ENCODE measurements around the gene ACACB. TPM values are rescaled to one million over a fixed set of nuclear protein-coding genes. Genes with fewer than 3 reads are reported as not detected.

Gene ACACB
- total RNA-seq, 1 donor from 2014 or later = 4.4 TPM

DNA sequence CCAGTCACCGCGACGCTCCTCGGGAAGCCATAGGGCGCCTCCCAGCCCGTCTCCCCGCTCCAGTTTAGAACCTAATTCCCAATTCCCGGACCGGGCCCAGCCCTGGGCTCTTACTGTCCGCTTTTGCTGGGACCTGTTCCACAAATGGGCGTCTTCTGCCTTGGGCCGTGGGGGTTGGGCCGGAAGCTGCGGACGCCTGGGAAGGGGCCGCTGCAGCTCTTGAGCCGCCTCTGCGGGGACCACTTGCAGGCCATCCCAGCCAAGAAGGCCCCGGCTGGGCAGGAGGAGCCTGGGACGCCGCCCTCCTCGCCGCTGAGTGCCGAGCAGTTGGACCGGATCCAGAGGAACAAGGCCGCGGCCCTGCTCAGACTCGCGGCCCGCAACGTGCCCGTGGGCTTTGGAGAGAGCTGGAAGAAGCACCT, 18.2 kb upstream of the ACACB start:
- peaks cover 16% of the 10 kb centered on the region for H3K36me3 Mint-ChIP-seq (ENCODE audit: unreplicated experiment)
- peak overlapping the region; percentile 94 for H3K4me3 Mint-ChIP-seq (ENCODE audit: unreplicated experiment)
- H3K9me3 Mint-ChIP-seq (ENCODE audit: unreplicated experiment) = no peaks in the 10 kb centered on the region
- TF ChIP-seq, protein P1, sequence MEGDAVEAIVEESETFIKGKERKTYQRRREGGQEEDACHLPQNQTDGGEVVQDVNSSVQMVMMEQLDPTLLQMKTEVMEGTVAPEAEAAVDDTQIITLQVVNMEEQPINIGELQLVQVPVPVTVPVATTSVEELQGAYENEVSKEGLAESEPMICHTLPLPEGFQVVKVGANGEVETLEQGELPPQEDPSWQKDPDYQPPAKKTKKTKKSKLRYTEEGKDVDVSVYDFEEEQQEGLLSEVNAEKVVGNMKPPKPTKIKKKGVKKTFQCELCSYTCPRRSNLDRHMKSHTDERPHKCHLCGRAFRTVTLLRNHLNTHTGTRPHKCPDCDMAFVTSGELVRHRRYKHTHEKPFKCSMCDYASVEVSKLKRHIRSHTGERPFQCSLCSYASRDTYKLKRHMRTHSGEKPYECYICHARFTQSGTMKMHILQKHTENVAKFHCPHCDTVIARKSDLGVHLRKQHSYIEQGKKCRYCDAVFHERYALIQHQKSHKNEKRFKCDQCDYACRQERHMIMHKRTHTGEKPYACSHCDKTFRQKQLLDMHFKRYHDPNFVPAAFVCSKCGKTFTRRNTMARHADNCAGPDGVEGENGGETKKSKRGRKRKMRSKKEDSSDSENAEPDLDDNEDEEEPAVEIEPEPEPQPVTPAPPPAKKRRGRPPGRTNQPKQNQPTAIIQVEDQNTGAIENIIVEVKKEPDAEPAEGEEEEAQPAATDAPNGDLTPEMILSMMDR (IDR thresholded peaks at IDR 0.05) = no peak
- H3K27me3 Mint-ChIP-seq (ENCODE audit: unreplicated experiment) = no peaks in the 10 kb centered on the region
- DNase-seq (ENCODE audit: extremely low spot score, unreplicated experiment) = peak; percentile 90
- H3K4me1 Mint-ChIP-seq (ENCODE audit: unreplicated experiment) = peaks cover 25% of the 10 kb centered on the region
- H3K27ac Mint-ChIP-seq (ENCODE audit: unreplicated experiment) = peak overlapping the region; percentile 90

DNA sequence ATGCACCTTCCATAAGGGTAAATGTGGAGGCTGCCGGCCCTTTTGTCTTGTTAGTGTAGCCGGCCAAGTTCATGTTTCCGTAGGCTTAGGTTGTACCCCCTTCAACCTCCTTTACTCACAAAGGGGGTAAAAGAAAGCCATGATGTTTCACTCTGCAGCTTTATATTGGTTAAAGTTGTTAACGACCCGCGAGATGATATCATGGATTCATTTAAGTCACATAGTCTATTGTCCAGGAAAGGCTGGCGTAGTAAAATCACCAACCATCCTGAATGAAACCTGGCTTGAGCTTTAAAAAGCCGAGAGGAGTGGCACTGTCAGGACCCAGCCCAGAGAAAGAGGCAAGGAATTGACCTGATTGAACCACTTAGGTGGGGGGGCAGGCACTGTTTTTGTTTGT, 17.7 kb upstream of the ACACB start:
- peak overlapping the region; percentile 94 for H3K4me3 Mint-ChIP-seq (ENCODE audit: unreplicated experiment)
- TF ChIP-seq, protein P1 (IDR thresholded peaks at IDR 0.05) = no peak
- H3K36me3 Mint-ChIP-seq (ENCODE audit: unreplicated experiment) = peaks cover 20% of the 10 kb centered on the region
- H3K4me1 Mint-ChIP-seq (ENCODE audit: unreplicated experiment) = peaks cover 24% of the 10 kb centered on the region
- no peaks in the 10 kb centered on the region for H3K27me3 Mint-ChIP-seq (ENCODE audit: unreplicated experiment)
- H3K9me3 Mint-ChIP-seq (ENCODE audit: unreplicated experiment) = no peaks in the 10 kb centered on the region
- peak overlapping the region; percentile 90 for H3K27ac Mint-ChIP-seq (ENCODE audit: unreplicated experiment)
- DNase-seq (ENCODE audit: extremely low spot score, unreplicated experiment) = no peak

DNA sequence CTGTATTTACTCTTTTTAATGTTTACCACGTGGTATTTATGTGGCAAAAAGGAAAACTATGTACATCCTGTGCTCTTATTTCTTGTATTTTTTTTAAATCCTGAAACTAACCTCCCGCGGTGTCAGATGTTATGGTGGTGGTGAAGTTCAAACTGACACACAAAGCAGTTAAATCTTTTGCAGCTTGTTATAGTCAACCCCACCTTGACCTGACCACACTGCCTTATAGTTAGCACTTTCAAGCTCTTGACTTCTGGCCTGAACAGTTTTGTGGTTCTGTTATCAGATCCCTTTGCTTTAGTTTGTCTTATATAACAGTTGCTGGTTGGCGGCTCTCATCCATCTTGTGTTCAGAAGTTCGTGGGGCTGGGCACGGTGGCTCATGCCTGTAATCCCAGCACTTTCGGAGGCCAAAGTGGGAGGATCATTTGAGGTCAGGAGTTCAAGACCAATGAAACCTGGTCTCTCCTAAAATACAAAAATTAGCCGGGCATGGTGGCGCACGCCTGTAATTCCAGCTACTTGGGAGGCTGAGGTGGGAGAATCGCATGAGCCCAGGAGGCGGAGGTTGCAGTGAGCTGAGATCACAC, 16.9 kb upstream of the ACACB start:
- no peak overlapping the region for H3K27ac Mint-ChIP-seq (ENCODE audit: unreplicated experiment)
- TF ChIP-seq, protein P1 (IDR thresholded peaks at IDR 0.05) = no peak
- H3K27me3 Mint-ChIP-seq (ENCODE audit: unreplicated experiment) = no peaks in the 10 kb centered on the region
- no peak for DNase-seq (ENCODE audit: extremely low spot score, unreplicated experiment)
- no peaks in the 10 kb centered on the region for H3K9me3 Mint-ChIP-seq (ENCODE audit: unreplicated experiment)
- H3K4me3 Mint-ChIP-seq (ENCODE audit: unreplicated experiment) = peak overlapping the region; percentile 94
- H3K4me1 Mint-ChIP-seq (ENCODE audit: unreplicated experiment) = peaks cover 24% of the 10 kb centered on the region
- peaks cover 24% of the 10 kb centered on the region for H3K36me3 Mint-ChIP-seq (ENCODE audit: unreplicated experiment)

DNA sequence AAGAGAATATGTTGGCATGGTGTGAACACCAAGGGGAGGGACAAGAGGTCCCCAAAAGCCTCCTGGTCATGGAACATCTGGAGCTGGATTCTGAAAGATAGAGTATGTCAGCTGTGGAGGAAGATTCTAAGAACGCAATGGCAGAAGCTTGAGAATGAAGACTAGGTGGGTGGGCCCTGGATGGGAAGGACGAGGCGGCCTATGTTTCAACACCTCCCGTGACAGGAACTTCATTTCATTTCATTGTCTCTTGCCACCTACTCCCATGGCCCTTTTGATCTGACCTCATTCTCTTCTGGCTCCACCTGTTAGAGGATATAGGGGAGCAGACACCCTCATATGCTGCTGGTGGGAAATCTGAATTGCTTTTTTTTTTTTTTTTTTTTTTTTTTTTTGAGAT, 15.6 kb upstream of the ACACB start:
- H3K27me3 Mint-ChIP-seq (ENCODE audit: unreplicated experiment) = no peaks in the 10 kb centered on the region
- H3K9me3 Mint-ChIP-seq (ENCODE audit: unreplicated experiment) = no peaks in the 10 kb centered on the region
- peaks cover 32% of the 10 kb centered on the region for H3K36me3 Mint-ChIP-seq (ENCODE audit: unreplicated experiment)
- DNase-seq (ENCODE audit: extremely low spot score, unreplicated experiment) = no peak
- TF ChIP-seq, protein P1 (IDR thresholded peaks at IDR 0.05) = no peak
- no peak overlapping the region for H3K4me3 Mint-ChIP-seq (ENCODE audit: unreplicated experiment)
- peaks cover 24% of the 10 kb centered on the region for H3K4me1 Mint-ChIP-seq (ENCODE audit: unreplicated experiment)
- no peak overlapping the region for H3K27ac Mint-ChIP-seq (ENCODE audit: unreplicated experiment)

DNA sequence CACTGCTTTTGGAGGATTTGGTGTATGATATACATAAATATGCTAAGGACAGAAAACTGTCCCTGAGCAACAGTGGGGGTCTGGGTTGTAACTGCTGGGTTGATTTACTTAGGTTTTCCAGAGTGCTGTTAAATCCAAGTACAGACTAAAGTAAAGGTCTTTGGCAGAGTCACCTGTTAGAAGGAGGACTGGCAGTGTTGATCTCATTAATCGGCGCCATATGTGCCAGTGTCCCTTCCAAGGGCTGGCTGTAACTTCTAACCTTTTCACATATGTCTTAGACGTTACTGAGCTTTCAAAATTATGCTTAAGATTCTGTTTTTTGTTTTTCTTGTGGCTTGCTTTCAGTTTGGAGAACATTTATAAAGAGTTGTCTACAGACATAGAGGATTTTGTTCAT, 13.9 kb upstream of the ACACB start:
- H3K4me3 Mint-ChIP-seq (ENCODE audit: unreplicated experiment) = no peak overlapping the region
- H3K4me1 Mint-ChIP-seq (ENCODE audit: unreplicated experiment) = peaks cover 24% of the 10 kb centered on the region
- H3K36me3 Mint-ChIP-seq (ENCODE audit: unreplicated experiment) = peaks cover 36% of the 10 kb centered on the region
- no peak for DNase-seq (ENCODE audit: extremely low spot score, unreplicated experiment)
- no peaks in the 10 kb centered on the region for H3K9me3 Mint-ChIP-seq (ENCODE audit: unreplicated experiment)
- TF ChIP-seq, protein P1 (IDR thresholded peaks at IDR 0.05) = no peak
- H3K27ac Mint-ChIP-seq (ENCODE audit: unreplicated experiment) = no peak overlapping the region
- no peaks in the 10 kb centered on the region for H3K27me3 Mint-ChIP-seq (ENCODE audit: unreplicated experiment)
